ENCODE data around the gene PLEKHG5. TPM values are rescaled to one million over a fixed set of nuclear protein-coding genes. Genes with fewer than 3 reads are reported as not detected.

Gene PLEKHG5
- total RNA-seq, 2 experiments from 2014 or later: 1.3 to 1.8 TPM

Small RNA genes within 50 kb of the gene (microRNA-seq; reads per million reads assigned to microRNA genes)
- not detected for gene MIR4252 (ENCODE audit: borderline microRNAs expressed, borderline replicate concordance)

Other genes starting within 250 kb of the PLEKHG5 start
- not detected for gene HES3, start 247.5 kb downstream of the PLEKHG5 start, total RNA-seq
- under 1 TPM; 0.85 to 0.99 TPM for gene GPR153, start 230.6 kb downstream of the PLEKHG5 start, total RNA-seq
- gene ACOT7, start 97.9 kb downstream of the PLEKHG5 start, total RNA-seq: 100 to 1,000 TPM; 101 TPM
- gene HES2, start 71.7 kb downstream of the PLEKHG5 start, total RNA-seq: under 1 TPM; 0.21 to 0.30 TPM
- under 1 TPM; 0.56 to 0.77 TPM for gene ESPN, start 66.9 kb downstream of the PLEKHG5 start, total RNA-seq
- gene TNFRSF25, start 25.5 kb downstream of the PLEKHG5 start, total RNA-seq: 10 to 100 TPM; 88.5 to 92.8 TPM
- 10 to 100 TPM; 42.7 to 44.5 TPM for gene NOL9, start 62.8 kb upstream of the PLEKHG5 start, total RNA-seq
- not detected for gene TAS1R1, start 63.6 kb upstream of the PLEKHG5 start, total RNA-seq
- 10 to 100 TPM; 40.4 to 42.9 TPM for gene ZBTB48, start 88.3 kb upstream of the PLEKHG5 start, total RNA-seq
- gene KLHL21, start 111.2 kb upstream of the PLEKHG5 start, total RNA-seq: 10 to 100 TPM; 17.3 to 20.0 TPM
- gene PHF13, start 122.1 kb upstream of the PLEKHG5 start, total RNA-seq: 10 to 100 TPM; 12.4 to 12.5 TPM
- gene THAP3, start 133.2 kb upstream of the PLEKHG5 start, total RNA-seq: 10 to 100 TPM; 18.2 to 19.5 TPM
- gene DNAJC11, start 210.1 kb upstream of the PLEKHG5 start, total RNA-seq: 10 to 100 TPM; 43.0 to 52.1 TPM

Measured in activated CD4-positive, alpha-beta T cell treated with anti-CD3 and anti-CD28 coated beads, Interleukin-2, amount 10 ng/mL, durations not matched to agents 7 days and 5 days (primary cell).